Islet of Langerhans (tissue), 1 donor: ENCODE data around the gene FERMT1.
"Not testable (repeated sequence)": the region's sequence is repeated elsewhere in the genome, so short reads cannot be mapped to it uniquely, and the experiment has no call there.

Source experiments
- FAIRE-seq: peaks from one replicate; lab custom pipeline; 2011; peaks lifted over from hg19 to GRCh38; lab: Jason Lieb, UNC

Gene FERMT1

DNA sequence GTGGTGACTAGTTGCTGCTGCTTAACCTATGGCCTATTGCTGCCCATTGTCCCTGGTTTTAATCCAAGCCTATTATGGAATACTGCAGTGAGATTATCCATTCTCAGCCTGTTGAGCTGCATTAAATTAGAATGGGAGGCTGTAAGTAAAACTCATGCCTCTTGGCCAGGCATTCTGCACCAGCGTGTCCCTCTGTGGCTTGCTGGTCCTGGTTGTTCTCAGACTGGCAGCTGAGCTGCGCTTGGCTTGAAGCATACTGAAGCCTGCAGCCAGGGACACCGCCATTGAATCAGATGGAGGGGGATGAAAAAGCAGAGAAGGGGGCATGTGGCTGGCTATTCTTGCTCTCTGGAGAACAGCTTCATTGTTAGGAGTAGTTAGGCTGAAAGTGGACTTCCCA is 84.6 kb downstream of the FERMT1 start:
- FAIRE-seq: no peak

DNA sequence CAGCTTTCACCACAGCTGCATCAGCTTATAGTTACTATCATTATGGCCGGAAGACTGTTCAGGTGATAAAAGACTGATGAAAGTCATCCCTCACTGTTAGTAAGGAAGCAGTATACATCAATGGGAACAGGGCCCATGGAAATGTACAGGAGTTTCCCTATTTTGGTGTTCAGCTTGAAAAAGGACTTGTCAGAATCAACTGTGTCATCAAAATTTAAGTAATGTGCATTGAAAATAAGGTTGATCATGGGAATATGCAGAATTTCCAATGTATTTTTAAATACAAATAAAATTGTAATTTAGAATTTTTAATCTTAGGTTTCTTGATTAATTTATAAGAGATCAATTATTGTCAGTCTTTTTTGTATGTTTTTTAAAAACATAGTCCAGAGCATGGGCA is 85.7 kb downstream of the FERMT1 start:
- no peak for FAIRE-seq

DNA sequence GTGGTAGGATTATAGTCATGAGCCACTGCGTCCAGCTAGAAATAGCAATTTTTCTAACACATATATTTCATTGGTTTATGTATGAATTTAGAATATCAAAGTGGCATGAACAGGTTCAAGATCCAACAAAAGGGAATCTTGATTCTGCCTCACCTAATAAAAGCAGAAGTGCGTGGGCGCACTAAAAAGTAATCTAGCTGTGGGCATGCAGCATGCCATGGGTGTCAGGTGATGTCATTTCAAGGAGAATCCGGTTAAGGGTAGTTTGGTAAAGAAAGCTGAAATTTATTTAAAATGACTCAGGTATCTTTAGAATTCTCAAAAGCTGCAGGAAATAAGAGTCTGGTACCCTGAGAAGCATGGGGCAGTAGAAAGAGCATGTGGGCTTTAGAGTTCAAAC is 86.6 kb downstream of the FERMT1 start:
- no peak for FAIRE-seq

DNA sequence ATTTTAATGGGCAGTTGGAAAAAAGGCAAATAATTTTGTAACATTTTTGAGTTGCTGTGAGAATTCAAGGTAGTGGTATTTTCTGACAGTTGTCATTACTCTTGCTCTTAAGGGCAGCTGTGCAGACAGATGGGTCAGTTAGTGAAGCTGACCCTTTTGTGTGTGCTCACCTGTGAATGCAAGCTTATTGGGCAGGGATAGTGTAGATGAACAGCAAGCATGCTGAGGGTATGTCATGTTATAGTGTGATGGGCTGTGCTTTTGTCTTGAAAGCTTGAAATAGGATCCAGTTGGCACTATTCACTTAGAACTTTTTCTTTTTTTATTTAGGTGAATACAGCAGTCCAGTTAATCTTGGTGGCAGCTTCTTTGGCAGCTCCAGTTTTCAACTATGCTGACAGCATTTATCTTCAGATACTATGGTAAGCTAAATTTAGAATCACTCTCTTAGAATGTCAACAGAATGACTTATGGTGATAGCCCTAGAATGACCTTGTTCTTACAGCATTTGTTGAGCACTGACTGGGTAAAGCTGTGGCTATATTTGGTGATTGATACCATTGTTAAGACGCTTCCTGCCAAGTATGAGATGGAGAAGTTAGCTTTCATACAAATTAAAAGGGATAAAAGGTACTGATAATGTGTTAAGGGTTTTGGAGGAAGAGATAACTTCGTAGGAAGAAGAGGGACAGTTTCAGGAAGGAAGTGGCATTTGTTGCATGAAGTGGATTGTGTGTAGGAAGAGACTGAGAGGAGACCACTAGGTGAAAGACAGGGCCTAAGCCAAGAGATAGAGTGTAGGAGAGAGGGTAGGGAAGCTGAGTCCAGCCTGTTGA is 88.5 kb downstream of the FERMT1 start:
- peak; percentile 91 for FAIRE-seq

DNA sequence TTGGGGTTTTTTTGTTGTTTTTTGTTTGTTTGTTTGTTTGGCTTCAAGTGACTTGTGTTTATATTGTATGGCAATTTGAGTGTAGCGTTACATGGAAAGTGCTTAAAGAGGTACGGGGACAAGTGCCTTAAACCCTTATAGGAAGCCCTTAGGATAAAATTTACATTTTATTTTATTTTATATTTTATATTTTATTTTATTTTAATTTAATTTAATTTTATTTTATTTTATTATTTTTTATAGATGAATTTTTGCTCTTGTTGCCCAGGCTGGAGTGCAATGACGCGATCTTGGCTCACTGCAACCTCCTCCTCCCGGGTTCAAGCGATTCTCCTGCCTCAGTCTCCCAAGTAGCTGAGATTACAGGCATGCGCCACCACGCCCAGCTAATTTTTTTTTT is 89.9 kb downstream of the FERMT1 start:
- not testable (repeated sequence) for FAIRE-seq

DNA sequence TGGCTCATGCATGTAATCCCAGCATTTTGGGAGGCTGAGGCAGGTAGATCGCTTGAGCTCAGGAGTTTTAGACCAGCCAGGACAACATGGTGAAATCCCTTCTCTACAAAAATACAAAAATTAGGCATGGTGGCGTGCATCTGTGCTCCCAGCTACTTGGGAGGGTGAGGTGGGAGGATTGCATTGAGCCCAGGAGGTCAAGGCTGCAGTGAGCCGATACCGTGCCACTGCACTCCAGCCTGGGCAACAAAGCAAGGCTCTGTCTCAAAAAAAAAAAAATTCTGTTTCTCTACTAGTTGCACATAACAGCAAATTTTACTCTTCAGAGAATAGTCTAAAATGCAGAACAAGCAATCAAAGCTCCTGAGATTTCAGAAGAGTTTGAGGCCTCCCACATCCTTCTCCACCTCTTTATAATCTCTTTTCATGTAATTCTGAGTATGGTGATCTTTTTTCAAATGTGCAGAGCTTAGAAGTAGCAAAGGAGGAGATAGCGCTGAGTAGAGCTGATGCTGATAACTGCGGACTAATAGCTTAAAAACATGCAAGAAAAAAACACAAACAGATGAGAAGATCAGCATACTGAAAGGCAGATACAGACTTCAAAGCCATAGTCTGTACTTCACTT is 92.3 kb downstream of the FERMT1 start:
- no peak for FAIRE-seq

DNA sequence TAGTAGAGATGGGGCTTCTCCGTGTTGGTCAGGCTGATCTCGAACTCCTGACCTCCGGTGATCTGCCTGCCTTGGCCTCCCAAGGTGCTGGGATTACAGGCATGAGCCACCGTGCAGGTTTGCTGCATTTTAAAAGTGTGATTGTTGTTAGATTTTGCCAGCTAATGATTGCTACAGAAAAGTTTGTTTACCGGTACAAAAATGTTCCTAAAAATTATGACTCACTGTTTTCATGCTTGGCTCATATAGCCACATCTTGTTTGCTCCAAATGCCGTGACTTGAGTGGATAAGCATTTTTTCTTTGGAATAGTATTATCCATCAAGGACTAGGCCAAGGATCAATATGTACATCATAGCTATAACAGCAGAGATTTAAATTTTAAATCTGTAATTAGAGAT is 93.3 kb downstream of the FERMT1 start:
- FAIRE-seq: no peak

DNA sequence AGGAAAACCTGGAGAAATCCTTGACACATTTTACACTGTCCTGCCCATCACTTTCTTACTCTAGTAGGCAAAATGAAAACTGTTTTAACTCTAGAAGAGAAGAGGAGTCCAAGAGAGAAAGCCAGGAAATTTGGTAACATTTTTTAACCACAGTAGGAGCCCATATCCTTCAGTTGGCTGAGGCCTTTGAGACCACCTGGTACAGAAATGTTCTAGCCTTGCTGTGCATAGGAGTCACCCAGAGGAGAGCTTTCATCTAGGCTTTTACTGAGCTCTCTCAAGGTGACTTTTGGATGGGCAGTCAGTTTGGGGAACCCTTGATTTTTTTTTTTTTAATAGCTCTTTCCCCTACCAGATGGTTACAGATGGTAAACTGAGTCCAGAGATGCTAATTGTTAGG is 94.0 kb downstream of the FERMT1 start:
- FAIRE-seq: no peak

DNA sequence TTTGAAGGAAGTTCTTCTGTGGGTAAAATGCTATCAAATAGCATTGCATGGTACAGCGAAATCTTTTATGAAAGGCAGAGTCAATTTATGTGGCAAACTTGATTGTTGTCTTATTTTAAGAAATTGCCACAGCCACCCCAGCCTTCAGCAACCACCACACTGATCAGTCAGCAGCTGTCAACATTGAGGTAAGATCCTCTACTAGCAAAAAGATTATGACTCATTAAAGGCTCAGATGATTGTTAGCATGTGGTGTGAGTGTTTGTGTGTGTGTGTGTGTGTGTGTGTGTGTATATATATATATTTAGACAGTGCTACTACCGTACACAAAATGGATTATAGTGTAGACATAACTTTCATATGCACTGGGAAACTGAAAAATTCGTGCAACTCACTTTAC is 96.8 kb downstream of the FERMT1 start:
- no peak for FAIRE-seq
